MV-4-11 (cell line): ENCODE results near the gene SLC47A2.
"Not testable (repeated sequence)": the region's sequence is repeated elsewhere in the genome, so short reads cannot be mapped to it uniquely, and the experiment has no call there.

ENCODE experiments used
- DNase-seq: peaks from one replicate; lab custom pipeline; 2025; lab: John Stamatoyannopoulos, UW

The SLC47A2 gene, protein sequence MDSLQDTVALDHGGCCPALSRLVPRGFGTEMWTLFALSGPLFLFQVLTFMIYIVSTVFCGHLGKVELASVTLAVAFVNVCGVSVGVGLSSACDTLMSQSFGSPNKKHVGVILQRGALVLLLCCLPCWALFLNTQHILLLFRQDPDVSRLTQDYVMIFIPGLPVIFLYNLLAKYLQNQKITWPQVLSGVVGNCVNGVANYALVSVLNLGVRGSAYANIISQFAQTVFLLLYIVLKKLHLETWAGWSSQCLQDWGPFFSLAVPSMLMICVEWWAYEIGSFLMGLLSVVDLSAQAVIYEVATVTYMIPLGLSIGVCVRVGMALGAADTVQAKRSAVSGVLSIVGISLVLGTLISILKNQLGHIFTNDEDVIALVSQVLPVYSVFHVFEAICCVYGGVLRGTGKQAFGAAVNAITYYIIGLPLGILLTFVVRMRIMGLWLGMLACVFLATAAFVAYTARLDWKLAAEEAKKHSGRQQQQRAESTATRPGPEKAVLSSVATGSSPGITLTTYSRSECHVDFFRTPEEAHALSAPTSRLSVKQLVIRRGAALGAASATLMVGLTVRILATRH

GRCh38 chr17:19716108-19717030 is at the start of gene SLC47A2:
SLC47A2 (minus strand) TSS chr17:19716584; CDS start chr17:19716555, 29 bp downstream.
- DNase-seq = no peak

- no peak for DNase-seq
Measured at GRCh38 chr17:19766016-19766415, 49.6 kb upstream of the SLC47A2 start.

- DNase-seq = not testable (repeated sequence)
Measured at GRCh38 chr17:19763991-19764390, 47.6 kb upstream of the SLC47A2 start.

DNA sequence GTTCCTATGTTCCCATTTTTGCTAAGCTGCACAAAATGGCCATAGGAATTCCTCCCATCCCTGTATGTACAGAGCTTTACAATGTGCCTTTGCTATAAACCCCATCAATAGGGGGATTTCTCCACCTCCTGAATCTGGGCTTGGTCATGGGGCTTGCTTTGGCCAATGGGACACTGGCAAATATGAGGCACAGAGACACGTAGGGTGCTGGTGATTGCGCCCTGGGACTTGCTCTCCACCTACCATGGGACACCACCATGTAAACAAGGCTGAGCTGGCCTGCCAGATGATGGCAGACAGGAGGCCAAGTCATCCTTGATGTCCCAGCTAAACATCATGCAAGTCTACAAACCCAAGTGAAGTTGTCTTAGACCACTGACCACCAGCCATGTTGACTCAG is 47.0 kb upstream of the SLC47A2 start:
- DNase-seq = no peak

- DNase-seq = peak; percentile 6
Measured at GRCh38 chr17:19762515-19762961, 46.2 kb upstream of the SLC47A2 start.

DNA sequence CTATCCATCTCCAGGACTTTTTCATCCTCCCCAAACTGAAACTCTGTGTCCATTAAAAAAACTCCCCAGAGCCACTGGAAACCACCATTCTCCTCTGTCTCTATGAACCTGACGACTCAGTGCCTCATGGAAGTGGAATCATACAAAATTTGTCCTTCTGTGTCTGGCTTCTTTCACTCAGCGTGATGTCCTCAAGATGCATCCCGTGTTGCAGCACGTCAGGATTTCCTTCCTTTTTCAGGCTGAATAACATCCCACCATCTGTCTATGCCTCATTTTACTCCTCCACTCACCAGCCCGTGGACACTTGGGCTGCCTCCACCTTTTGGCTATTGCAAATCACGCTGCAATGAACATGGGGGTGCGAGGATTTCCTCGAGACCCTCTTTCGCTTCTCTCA is 44.4 kb upstream of the SLC47A2 start:
- DNase-seq = no peak

DNA sequence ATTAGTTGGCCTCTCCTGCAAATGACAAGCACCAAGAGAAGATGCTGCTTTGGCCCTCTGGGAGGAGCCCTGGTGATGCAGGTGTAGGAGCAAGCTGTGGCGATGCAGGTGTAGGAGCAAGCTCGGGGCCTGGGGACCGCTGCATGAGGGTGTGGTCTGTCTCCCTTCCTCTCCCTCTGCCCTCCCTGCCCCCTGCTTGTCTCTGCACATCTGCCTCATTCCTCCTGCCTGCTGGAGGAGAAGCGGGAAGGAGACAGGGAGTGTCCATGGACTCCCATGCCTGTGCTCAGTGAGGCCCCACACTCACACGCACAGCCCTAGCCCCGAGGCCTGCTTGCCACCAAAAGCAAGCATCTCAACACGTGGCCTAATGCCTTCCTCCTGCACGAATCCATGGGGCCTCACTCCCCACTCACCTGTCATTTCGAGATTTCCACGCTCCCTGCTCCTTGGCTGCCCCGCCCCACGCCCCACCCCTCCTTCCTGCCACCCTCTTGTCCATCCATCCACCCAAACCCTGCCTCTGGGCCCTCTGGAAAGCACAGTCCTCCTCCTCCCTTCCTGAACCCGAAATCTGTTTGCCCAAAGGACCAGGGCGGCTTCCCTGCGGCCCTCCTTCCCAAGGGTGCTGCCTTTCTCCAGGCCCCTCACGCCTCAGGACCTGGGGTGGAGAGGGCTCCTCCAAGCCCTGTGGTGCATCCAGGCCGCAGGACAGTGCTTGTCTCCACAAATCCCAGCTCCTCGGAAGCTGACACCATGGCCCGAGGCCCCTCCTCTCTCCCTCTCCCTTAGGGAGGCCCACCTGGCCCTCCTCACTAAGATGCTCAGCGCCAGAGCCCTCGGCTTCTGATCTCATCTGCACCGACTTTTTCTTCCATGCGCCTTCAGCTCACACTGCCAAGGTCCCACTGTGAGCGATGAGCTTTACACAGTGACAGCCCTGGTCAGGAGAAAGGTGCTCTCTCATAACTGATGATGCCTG is 43.5 kb upstream of the SLC47A2 start:
- no peak for DNase-seq

- DNase-seq = no peak
Measured at GRCh38 chr17:19757536-19758180, 41.3 kb upstream of the SLC47A2 start.

- no peak for DNase-seq
Measured at GRCh38 chr17:19756546-19756945, 40.2 kb upstream of the SLC47A2 start.

DNA sequence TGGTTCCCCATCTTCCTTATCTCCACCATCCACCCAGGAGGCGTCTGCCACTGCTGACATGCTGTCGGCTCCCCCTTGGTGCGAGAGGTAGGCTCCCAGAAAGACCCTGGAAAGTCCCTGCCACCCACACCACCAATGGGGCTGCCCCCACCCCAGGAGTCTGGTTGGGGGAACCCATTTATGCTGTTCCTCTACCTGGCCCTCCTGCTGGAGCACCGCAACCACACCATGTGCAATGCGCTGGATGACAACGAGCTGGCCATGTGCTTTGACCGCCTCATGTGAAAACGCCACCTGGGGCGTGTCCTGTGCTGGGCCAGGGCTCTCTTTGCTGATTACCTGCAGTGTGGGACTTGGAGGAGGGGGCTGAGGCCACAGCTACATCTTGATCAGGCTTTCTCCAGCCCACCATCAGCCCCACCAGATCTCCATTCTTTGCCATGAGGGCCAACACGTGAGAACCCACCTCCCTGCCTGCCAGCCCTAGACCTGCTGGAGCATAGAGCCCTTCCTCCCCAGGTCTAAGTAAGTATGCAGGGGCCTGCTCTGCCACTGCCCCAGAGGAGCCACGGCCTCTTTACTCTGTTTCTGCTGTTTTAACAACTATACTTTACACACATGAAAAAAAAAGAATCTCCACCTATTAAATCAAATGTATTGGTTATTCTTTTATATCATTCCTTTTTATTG is 39.6 kb upstream of the SLC47A2 start:
- no peak for DNase-seq

- no peak for DNase-seq
Measured at GRCh38 chr17:19755392-19755791, 39.0 kb upstream of the SLC47A2 start.

GRCh38 chr17:19753661-19754463 is 37.5 kb upstream of the SLC47A2 start:
- DNase-seq = no peak

DNA sequence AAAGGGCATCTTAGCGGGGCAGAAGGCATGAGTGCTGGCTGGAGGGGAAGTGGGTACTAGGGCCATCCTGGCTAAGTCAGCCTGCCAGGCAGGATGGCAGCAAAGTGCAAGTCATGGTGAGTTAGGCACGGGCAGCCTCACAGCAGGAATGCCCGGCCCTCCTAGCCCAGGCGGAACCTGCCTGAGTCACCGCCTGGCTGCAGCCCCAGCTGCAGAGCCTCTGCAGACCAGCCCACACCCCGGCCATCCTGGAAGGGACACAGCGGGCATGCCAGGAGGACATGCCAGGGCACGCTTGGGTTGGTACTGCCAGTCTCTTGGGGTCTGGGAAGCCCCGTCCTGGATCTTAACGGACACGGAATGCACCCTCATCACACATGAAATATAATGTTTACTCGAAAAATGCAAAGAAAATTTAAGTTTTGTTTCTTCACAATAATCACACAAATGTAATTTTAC is 36.7 kb upstream of the SLC47A2 start:
- DNase-seq = no peak

DNA sequence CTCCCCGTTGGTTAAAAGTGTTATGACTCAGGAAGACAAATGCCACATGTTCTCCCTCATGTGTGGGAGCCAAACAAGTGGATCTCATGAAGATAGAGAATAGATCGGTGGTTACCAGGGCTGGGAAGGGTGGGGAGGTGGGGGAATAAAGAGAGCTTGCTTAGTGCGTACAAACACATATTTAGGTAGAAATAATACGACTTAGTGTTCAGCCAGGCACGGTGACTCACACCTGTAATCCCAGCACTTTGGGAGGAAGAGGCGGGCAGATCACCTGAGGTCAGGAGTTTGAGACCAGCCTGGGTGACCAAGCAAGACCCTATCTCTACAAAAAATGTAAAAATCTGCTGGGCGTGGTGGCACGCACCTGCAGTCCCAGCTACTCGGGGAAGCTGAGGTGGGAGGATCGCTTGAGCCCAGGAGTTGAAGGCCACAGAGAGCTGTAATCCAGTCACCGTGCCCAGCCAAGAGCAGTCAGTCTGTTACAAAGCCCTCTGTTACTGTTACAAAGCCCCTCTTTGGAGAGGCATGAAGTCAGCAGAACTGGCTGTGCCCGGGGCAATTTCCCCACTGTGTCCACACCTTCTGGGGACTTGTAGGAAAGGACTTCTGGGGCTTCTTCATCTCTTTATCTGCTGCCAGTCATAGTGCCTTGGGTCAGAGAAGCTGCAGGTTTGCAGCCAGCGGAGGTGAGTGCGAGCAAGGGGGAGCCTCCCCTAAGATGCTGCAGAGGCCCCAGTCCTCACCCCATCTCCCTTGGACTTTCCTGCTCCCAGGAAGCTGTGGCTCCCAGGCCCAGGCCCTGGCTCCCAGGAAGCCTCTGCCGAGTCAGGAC is 36.0 kb upstream of the SLC47A2 start:
- no peak for DNase-seq

- DNase-seq = no peak
Measured at GRCh38 chr17:19750835-19751234, 34.5 kb upstream of the SLC47A2 start.

DNA sequence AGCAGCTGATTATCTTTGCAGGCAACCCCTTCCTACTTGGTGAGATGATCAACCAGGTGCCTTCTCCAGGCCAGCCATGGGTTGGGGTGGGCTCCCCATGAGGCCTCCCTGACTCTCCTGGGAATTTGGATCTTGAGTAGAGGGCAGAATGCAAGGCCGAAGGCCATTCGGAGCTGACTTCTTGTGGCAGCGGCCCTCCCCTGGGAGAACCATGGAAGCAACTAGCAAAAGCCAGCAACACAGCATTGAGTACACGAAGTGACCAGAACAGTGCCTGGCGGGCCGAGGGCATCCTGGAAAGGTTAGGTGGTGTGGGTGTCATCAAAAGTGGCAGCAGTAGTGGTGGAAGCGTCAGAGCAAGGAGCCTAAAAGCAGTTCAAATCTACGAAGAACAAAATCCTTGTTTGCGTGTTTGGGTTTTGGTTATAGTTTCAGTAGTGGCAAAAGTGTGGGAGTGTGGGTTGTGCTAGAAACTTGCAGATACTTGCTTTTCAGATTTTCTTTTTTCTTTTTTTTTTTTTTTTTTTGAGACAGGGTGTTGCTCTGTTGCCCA is 33.7 kb upstream of the SLC47A2 start:
- no peak for DNase-seq

GRCh38 chr17:19748807-19749193 is 32.4 kb upstream of the SLC47A2 start:
- no peak for DNase-seq
